ENCODE results near the gene AP1AR.
A peak's percentile ranks its signal among the peaks of the same experiment; 100 is the strongest.
"Not testable (repeated sequence)": the region's sequence is repeated elsewhere in the genome, so short reads cannot be mapped to it uniquely, and the experiment has no call there.

Gene AP1AR

DNA sequence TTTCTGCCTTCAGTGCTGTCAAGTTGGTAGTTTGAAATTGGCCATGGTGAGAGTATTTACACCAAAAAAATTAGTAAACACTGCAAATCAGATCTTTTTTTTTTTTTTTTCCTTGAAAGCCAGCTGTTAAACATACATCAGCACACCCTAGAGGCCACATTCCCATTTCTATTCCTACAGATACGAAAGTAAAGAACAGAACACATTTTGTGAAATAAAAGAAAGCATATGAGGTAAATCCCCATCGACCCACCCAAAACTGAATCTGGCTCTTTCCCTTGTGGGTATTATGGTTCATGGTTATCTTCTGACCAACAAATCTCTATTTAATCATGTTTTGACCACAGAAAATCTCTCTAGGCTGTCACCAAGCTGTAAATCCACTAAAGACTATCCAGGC lies 41.8 kb upstream of the AP1AR start:
- DNase-seq (ENCODE audit: low read depth) = no peak
- TF ChIP-seq CTCF (IDR thresholded peaks at IDR 0.05; ENCODE audit: control insufficient read depth, extremely low read depth, insufficient read depth) = peak; percentile 37
- no peak overlapping the region for H3K4me3 ChIP-seq (ENCODE audit: low read depth, low read length)

- no peak overlapping the region for H3K4me3 ChIP-seq (ENCODE audit: low read depth, low read length)
- no peak for TF ChIP-seq CTCF (IDR thresholded peaks at IDR 0.05; ENCODE audit: control insufficient read depth, extremely low read depth, insufficient read depth)
- no peak for DNase-seq (ENCODE audit: low read depth)
Observed at GRCh38 chr4:112190684-112191083, 40.9 kb upstream of the AP1AR start.

DNA sequence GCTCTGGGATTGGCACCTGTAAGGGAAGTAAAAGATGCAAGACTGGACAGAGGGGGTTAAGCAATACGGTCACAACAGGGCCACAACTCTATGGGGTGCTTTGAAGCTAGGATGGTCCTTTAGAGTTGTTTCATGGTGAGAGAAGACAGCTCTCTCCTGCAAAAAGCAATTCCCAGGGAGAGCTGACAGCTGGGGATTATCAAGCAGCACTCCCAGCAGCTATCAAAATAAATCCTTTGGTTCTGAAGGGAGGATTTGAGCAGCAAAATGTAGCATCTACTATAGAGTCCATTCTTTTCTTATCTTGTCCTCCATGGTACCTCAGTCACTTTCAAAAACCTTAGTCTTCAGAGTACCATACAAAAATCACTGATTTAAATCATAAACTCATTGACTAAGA lies 35.1 kb upstream of the AP1AR start:
- no peak overlapping the region for H3K4me3 ChIP-seq (ENCODE audit: low read depth, low read length)
- no peak for DNase-seq (ENCODE audit: low read depth)
- no peak for TF ChIP-seq CTCF (IDR thresholded peaks at IDR 0.05; ENCODE audit: control insufficient read depth, extremely low read depth, insufficient read depth)

- TF ChIP-seq CTCF (IDR thresholded peaks at IDR 0.05; ENCODE audit: control insufficient read depth, extremely low read depth, insufficient read depth) = no peak
- no peak overlapping the region for H3K4me3 ChIP-seq (ENCODE audit: low read depth, low read length)
- DNase-seq (ENCODE audit: low read depth) = peak; percentile 13
Observed at GRCh38 chr4:112199041-112199440, 32.5 kb upstream of the AP1AR start.

- DNase-seq (ENCODE audit: low read depth) = no peak
Observed at GRCh38 chr4:112201915-112202505, 29.6 kb upstream of the AP1AR start.

GRCh38 chr4:112203593-112203992 lies 28.0 kb upstream of the AP1AR start:
- no peak overlapping the region for H3K4me3 ChIP-seq (ENCODE audit: low read depth, low read length)
- no peak for DNase-seq (ENCODE audit: low read depth)
- no peak for TF ChIP-seq CTCF (IDR thresholded peaks at IDR 0.05; ENCODE audit: control insufficient read depth, extremely low read depth, insufficient read depth)

More at GRCh38 chr4:112201915-112202505, 29.6 kb upstream of the AP1AR start:
- H3K4me3 ChIP-seq (ENCODE audit: low read depth, low read length) = no peak overlapping the region
- no peak for TF ChIP-seq CTCF (IDR thresholded peaks at IDR 0.05; ENCODE audit: control insufficient read depth, extremely low read depth, insufficient read depth)

DNA sequence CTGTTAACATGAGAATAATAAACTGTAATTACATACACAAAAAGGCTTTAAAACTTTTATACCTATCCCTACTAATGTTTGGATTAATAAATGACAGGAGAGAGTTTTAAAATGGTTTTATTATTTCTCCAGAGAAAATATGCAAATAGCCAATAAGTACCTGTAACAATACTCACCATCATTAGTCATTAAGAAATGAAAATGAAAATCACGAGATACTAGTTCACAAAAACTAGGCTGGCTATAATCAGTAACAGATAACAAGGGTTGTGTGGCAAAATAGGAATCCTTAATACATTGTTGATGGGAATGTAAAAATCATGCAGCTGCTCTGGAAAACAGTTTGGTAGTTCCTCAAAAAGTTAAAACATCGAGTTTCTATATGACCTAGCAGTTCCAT lies 25.2 kb upstream of the AP1AR start:
- no peak overlapping the region for H3K4me3 ChIP-seq (ENCODE audit: low read depth, low read length)
- no peak for DNase-seq (ENCODE audit: low read depth)
- TF ChIP-seq CTCF (IDR thresholded peaks at IDR 0.05; ENCODE audit: control insufficient read depth, extremely low read depth, insufficient read depth) = no peak

GRCh38 chr4:112208137-112209095 lies 23.2 kb upstream of the AP1AR start:
- not testable (repeated sequence) for H3K4me3 ChIP-seq (ENCODE audit: low read depth, low read length); DNase-seq (ENCODE audit: low read depth)
